Measurements from ENCODE around the gene THADA.
A peak's percentile ranks its signal among the peaks of the same experiment; 100 is the strongest.

Gene THADA

DNA sequence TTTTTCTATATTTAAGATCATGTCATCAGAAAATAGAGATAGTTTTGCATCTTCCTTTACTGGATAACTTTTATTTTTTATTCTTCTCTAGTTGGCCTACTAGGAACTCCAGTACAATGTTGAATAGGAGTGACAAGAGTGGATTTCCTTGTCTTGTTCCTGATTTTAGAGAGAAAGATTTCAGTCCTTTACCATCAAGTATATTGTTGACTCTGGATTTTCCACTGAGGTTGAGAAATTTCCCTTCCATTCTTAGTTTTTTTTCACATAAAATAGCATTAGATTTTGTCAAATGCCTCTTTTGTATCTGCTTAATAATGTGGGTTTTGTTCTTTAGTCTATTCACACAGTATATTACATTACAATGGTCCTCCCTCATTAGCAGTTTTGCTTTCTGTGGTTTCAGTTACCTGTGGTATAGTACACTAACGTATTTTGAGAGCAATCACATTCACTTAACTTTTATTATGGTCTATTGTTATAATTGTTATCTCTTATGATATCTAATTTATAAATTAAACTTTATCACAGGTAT, 105.5 kb downstream of the THADA start:
- no peak for DNase-seq

- no peak for DNase-seq
These were observed 107.1 kb downstream of the THADA start for GRCh38 chr2:43488737-43489136.

GRCh38 chr2:43486603-43487002, 109.2 kb downstream of the THADA start:
- no peak for DNase-seq

DNA sequence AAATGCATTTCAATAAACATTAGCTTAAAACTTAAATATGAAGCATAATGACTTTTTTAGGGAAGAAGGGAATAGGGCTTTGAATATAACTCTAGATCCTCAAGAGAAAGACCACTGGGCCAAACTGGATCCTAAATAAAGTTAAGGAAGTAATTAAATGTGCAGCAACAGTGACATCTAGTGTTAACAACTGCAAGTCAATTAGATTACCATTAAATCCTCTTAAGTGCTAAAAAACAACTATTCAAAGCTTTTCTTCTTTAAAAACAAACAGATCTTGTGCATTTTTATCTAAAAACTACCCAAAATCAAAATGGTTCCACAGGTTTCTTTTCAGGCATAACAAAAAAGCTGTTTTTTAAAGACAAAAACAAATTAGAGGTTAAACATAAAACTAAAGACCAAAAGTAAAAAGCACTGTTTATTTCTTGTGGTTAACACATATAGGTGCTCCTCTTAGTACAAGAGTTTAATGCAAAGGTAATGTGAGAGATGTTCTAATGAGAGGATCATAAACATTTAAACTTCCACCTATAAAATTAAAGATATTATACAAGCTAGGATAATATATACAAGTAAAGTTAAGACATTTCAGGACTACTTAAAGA, 111.4 kb downstream of the THADA start:
- peak; percentile 49 to 68 for DNase-seq

DNA sequence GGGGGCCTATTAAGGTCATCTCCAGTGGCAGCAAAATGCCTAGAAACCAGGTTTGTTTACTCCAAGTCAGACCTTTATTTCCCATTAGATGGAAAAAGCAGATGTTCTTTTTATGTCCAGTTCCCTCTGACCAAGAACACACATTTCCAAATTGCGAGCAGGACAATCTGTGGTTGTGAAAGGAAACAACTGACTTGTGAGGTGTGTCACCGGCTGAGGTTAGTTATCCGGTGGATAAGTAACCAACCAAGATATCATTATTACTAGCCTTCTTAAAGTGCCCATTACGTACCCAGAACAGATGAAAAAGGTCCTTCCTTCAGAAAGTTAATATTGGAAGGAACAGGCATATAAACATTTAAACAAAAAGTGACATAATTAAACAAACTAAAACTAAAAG, 112.9 kb downstream of the THADA start:
- no peak for DNase-seq

- no peak for DNase-seq
These were observed 113.8 kb downstream of the THADA start for GRCh38 chr2:43481927-43482542.

DNA sequence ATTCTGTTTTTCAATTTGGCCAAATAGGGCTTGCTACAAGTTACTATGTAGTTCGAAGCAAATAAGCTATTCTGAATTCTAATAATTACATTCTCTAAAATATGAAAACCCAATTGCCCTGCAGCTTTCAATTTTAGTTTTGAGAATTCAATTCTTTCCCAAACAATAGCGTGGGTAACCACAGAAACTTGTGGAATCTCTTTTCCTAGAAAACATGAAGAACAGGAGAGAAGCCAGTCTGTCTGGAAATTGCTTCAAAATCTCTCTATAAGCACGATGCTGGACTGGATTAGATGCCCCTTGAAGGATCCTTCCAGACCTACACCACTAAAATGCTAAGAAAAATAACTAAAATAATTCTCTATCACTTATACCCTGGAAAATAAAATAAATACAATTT, 115.0 kb downstream of the THADA start:
- DNase-seq: no peak

GRCh38 chr2:43478412-43479086, 117.3 kb downstream of the THADA start:
- DNase-seq: no peak

DNA sequence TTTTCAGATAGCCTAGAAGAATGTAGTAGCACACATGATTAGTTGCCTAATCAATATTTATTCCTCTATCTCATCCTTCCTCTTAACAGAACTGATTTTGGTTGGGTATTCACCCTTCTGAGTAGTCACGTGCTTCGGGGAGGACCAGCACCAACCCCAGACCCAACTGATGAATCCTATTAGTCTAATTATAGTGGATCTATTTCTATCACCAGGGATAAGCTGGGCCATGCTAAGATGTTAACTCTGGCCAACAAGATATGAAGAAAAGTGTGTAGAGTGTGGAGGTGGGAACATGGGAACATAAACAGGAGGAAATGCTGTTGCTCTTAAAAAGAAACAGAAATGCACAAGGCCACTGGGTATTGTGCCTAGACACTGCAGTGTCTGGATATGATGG, 119.9 kb downstream of the THADA start:
- DNase-seq: no peak

DNA sequence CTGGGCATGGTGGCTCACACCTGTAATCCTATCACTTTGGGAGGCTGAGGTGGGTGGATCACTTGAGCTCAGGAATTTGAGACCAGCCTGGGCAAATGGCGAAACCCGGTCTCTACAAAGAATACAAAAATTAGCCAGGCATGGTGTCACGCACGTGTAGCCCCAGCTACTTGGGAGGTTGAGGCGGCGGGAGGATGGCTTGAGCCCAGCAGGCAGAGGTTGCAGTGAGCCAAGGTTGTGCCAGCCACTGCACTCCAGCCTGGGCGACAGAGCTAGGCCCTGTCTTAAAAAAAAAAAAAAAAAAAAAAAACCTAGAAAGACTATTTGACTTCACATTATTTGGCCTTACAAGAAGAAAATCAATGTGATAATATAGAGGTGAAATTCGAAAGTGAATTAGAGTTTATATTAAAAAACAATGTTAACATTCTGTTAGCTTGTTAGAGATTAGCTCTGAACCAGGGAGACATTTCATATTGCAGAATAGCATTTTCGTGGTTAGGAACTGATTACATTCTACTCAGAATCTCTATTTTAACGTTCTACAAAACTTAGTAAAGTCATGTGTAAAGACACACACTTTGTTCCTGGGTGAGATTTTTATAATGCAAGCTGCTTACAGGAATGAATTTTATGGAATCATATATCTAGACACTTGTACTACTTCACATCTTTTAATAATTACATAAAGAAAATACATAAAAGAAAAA, 120.5 kb downstream of the THADA start:
- DNase-seq: no peak

DNA sequence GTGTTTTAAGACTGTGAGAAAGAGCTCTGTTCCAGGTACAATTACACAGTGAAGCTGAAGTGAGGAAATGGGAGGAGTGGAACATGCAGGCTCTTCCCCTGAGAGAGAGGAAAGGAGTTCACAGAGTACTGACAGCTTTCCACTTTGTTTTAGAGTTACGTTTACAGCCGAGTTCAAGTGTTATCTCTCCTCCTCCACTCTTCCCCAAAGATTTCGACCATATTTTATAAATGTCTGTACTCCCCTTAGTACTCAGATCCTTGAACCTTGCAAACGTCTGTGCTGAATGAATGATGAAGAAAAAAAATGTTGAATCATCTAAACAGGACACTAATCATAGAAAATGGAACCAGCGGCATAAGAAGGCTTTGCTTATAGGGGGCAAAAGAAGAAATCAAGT, 121.6 kb downstream of the THADA start:
- no peak for DNase-seq

GRCh38 chr2:43473767-43474166, 122.1 kb downstream of the THADA start:
- DNase-seq: no peak

GRCh38 chr2:43472527-43473194, 123.2 kb downstream of the THADA start:
- peak in 1 of 2 experiments; percentile 45 for DNase-seq

GRCh38 chr2:43469713-43470112, 126.1 kb downstream of the THADA start:
- DNase-seq: no peak

GRCh38 chr2:43469094-43469493, 126.7 kb downstream of the THADA start:
- no peak for DNase-seq

- no peak for DNase-seq
These were observed 127.9 kb downstream of the THADA start for GRCh38 chr2:43467891-43468290.

GRCh38 chr2:43465234-43465633, 130.6 kb downstream of the THADA start:
- DNase-seq: no peak

DNA sequence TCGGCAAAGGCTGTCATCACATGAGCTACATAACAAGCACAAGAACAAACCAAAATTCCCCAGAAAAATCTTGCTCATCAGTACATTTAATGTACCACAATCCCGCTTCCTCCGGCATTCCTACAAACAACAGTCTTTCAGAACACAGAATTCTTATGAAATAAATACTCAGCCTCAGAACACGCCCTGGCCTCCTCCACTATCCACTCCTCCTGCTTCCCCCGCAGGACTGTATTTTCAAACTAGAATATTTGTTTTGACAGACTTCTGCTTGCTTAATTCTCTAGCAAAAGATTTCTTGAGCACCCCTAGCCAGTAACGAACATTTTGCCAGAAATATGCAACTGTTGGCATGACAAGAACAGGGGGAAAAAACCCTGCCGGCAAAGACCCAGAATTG, 131.2 kb downstream of the THADA start:
- DNase-seq: no peak

- peak; percentile 20 to 71 for DNase-seq
These were observed 132.8 kb downstream of the THADA start for GRCh38 chr2:43462866-43463641.

- no peak for DNase-seq
These were observed 134.3 kb downstream of the THADA start for GRCh38 chr2:43461453-43462073.

GRCh38 chr2:43460611-43461365, 135.1 kb downstream of the THADA start:
- no peak for DNase-seq

Measured in NCI-H2081 (cell line).